Progenitor cell of endocrine pancreas (in vitro differentiated cells): ENCODE measurements around the gene GMDS. TPM values are rescaled to one million over a fixed set of nuclear protein-coding genes. Genes with fewer than 3 reads are reported as not detected.

Source experiments
- DNase-seq: peaks from one replicate; pipeline ENCODE4 v3.0.0; 2021; ENCODE audit warnings: low spot score; ENCODE audit not compliant: unreplicated experiment
- H3K27ac Mint-ChIP-seq: 2 replicates; pipeline ENCODE4 v1.8.0; 2021; ENCODE audit warnings: mild to moderate bottlenecking, moderate library complexity, mixed read lengths
- H3K27me3 Mint-ChIP-seq: 2 replicates; pipeline ENCODE4 v1.8.0; 2021; ENCODE audit warnings: mixed read lengths
- H3K36me3 Mint-ChIP-seq: 2 replicates; pipeline ENCODE4 v1.8.0; 2022; ENCODE audit warnings: mixed read lengths; ENCODE audit not compliant: insufficient read depth
- H3K4me1 Mint-ChIP-seq: 2 replicates; pipeline ENCODE4 v1.8.0; 2021; ENCODE audit warnings: low read depth, mixed read lengths
- H3K4me3 Mint-ChIP-seq: 2 replicates; pipeline ENCODE4 v1.8.0; 2021; ENCODE audit warnings: low read depth, mild to moderate bottlenecking, moderate library complexity, mixed read lengths
- H3K9me3 Mint-ChIP-seq: 2 replicates; pipeline ENCODE4 v1.8.0; 2021; ENCODE audit warnings: low read depth, mixed read lengths
- total RNA-seq: library from RNA; stranded (reverse); gene quantifications from 2 replicates; pipeline ENCODE4 v1.2.1, GENCODE V29; 2021
- TF ChIP-seq, protein P1 (sequence below): fragments of 200-600 bp; sonication (generic); IDR thresholded peaks from one replicate; pipeline ENCODE4 v1.5.0; 2021; ENCODE audit warnings: antibody characterized with exemption, mild to moderate bottlenecking; ENCODE audit not compliant: unreplicated experiment

GMDS gene
- total RNA-seq, 1 donor from 2014 or later = 17.2 TPM

DNA sequence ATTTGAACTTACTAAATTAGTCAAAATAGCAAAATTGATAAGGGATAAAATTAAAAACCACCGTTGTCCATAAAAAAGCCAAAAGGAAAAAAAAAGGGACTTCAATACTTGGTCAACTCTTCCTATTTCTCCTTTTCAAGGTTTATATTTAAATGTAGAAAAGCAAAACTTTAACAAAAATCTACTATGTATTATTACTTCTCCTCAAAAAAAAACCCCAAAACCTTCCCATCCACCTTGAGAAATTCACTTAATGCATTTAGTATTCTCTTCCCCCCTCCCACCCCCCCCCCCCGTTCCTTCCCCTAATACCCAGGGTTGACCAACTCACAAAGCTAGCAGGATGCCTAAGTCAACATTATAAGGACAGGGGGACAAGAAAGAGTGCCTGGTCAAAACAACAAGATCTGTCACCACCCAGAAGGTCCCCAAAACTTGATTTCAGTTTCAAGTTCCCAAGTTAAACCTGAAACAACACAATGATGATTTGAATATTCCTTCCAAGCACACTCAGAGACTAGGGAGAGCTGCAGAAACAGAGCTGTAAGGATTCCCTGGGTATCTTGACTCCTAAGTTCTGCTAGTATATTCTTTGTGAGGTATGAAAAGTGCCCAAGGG is 14.6 kb downstream of the GMDS start:
- H3K27ac Mint-ChIP-seq = no peak overlapping the region
- no peak for DNase-seq
- no peaks in the 10 kb centered on the region for H3K27me3 Mint-ChIP-seq
- no peaks in the 10 kb centered on the region for H3K36me3 Mint-ChIP-seq
- no peaks in the 10 kb centered on the region for H3K9me3 Mint-ChIP-seq
- TF ChIP-seq, protein P1, sequence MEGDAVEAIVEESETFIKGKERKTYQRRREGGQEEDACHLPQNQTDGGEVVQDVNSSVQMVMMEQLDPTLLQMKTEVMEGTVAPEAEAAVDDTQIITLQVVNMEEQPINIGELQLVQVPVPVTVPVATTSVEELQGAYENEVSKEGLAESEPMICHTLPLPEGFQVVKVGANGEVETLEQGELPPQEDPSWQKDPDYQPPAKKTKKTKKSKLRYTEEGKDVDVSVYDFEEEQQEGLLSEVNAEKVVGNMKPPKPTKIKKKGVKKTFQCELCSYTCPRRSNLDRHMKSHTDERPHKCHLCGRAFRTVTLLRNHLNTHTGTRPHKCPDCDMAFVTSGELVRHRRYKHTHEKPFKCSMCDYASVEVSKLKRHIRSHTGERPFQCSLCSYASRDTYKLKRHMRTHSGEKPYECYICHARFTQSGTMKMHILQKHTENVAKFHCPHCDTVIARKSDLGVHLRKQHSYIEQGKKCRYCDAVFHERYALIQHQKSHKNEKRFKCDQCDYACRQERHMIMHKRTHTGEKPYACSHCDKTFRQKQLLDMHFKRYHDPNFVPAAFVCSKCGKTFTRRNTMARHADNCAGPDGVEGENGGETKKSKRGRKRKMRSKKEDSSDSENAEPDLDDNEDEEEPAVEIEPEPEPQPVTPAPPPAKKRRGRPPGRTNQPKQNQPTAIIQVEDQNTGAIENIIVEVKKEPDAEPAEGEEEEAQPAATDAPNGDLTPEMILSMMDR = no peak
- H3K4me3 Mint-ChIP-seq = no peak overlapping the region
- peaks cover 14% of the 10 kb centered on the region for H3K4me1 Mint-ChIP-seq

- H3K4me3 Mint-ChIP-seq = no peak overlapping the region
- H3K36me3 Mint-ChIP-seq = no peaks in the 10 kb centered on the region
- peaks cover 20% of the 10 kb centered on the region for H3K4me1 Mint-ChIP-seq
- no peak for DNase-seq
- no peaks in the 10 kb centered on the region for H3K9me3 Mint-ChIP-seq
- no peak overlapping the region for H3K27ac Mint-ChIP-seq
- no peaks in the 10 kb centered on the region for H3K27me3 Mint-ChIP-seq
- TF ChIP-seq, protein P1 = no peak
Measured at GRCh38 chr6:2229742-2230141, 15.7 kb downstream of the GMDS start.

DNA sequence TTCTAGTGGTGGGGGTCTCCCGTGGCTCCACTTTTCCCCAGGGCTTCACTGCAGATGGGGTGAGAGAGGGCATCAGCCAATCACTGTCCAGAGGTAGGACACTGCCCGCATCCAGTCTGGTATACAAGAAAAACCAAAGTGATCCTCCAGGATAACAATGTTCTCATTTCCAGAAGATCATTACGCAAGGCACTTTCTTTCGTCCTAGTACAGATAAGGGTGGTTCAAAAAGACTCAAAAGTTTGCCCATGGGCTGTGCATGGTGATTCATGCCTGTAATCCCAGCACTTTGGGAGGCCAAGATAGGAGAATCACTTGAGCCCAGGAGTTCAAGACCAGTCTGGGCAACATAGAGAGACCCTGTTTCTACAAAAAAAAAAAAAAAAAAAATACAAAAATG is 16.4 kb downstream of the GMDS start:
- Mint-ChIP-seq H3K9me3 (no peaks in the 10 kb centered on the region), H3K36me3 (no peaks in the 10 kb centered on the region), H3K27me3 (no peaks in the 10 kb centered on the region), H3K4me3 (no peak overlapping the region), H3K4me1 (peaks cover 20% of the 10 kb centered on the region), H3K27ac (no peak overlapping the region)
- TF ChIP-seq, protein P1 = no peak
- no peak for DNase-seq

DNA sequence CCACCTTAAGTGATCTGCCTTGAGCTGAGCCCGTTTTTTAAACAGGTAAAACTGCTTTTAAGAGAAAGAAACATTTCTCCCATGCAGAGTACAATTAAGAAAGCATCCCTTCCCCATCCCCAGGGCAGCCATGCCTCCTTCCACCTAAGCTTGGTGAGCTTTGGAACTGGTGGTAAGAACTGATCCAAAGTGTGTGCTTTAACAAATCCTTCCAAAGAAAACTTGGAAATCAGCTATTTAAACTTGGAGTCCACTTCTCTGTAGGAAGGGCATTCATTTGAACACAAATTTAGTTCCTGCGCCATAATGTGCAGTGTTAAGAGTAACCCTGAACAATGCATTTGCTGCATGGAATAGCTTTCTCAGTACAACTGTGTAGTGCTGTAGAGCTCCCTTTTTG is 17.0 kb downstream of the GMDS start:
- Mint-ChIP-seq H3K4me1 (peaks cover 25% of the 10 kb centered on the region), H3K36me3 (no peaks in the 10 kb centered on the region), H3K27me3 (no peaks in the 10 kb centered on the region), H3K4me3 (no peak overlapping the region), H3K9me3 (no peaks in the 10 kb centered on the region), H3K27ac (no peak overlapping the region)
- TF ChIP-seq, protein P1 = no peak
- no peak for DNase-seq

DNA sequence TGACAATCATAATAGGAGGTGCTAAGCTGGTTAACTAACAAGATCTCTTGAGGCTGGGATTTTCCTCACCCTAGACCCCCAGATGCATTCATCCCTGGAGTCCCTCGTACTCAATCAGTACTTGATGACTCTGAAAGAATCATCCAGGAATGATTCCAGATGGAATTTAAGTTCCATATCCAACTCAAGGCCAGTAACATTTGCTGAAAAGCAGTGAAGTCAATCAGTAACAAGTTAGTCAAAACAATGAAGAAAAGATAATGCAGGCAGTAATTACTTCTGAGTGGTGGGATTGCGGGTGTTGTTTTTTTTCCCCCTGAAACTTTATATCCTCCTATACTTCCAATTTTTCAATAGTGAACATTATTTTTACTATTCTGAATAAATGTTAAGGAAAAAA is 18.6 kb downstream of the GMDS start:
- H3K4me1 Mint-ChIP-seq = peaks cover 30% of the 10 kb centered on the region
- no peaks in the 10 kb centered on the region for H3K9me3 Mint-ChIP-seq
- no peak for DNase-seq
- H3K27me3 Mint-ChIP-seq = no peaks in the 10 kb centered on the region
- no peaks in the 10 kb centered on the region for H3K36me3 Mint-ChIP-seq
- H3K4me3 Mint-ChIP-seq = no peak overlapping the region
- TF ChIP-seq, protein P1 = no peak
- no peak overlapping the region for H3K27ac Mint-ChIP-seq
